ENCODE measurements around the gene GRIK1. TPM values are rescaled to one million over a fixed set of nuclear protein-coding genes. Genes with fewer than 3 reads are reported as not detected.

Gene GRIK1
- total RNA-seq, 1 donor from 2014 or later, result not detected

GRCh38 chr21:29817450-29817849 is 122.3 kb downstream of the GRIK1 start:
- H3K36me3 ChIP-seq, result no peaks in the 10 kb centered on the region
- H3K4me1 ChIP-seq, result no peaks in the 10 kb centered on the region
- no peaks in the 10 kb centered on the region for H3K9me3 ChIP-seq
- ATAC-seq (no peak), DNase-seq (no peak)
- intact Hi-C loops (cut with DNase I), result no loop called here
- H3K27me3 ChIP-seq, result no peaks in the 10 kb centered on the region
- no peak for TF ChIP-seq CTCF (IDR thresholded peaks at IDR 0.05)
- no peak overlapping the region for H3K27ac ChIP-seq
- H3K4me3 ChIP-seq, result no peak overlapping the region

- DNase-seq (no peak), ATAC-seq (no peak)
- intact Hi-C loops (cut with DNase I), result no loop called here
- H3K4me1 ChIP-seq, result no peaks in the 10 kb centered on the region
- no peak overlapping the region for H3K4me3 ChIP-seq
- no peaks in the 10 kb centered on the region for H3K9me3 ChIP-seq
- H3K27ac ChIP-seq, result no peak overlapping the region
- no peaks in the 10 kb centered on the region for H3K36me3 ChIP-seq
- TF ChIP-seq CTCF (IDR thresholded peaks at IDR 0.05), result no peak
- H3K27me3 ChIP-seq, result no peaks in the 10 kb centered on the region
Observed at GRCh38 chr21:29812947-29813346, 126.8 kb downstream of the GRIK1 start.

DNA sequence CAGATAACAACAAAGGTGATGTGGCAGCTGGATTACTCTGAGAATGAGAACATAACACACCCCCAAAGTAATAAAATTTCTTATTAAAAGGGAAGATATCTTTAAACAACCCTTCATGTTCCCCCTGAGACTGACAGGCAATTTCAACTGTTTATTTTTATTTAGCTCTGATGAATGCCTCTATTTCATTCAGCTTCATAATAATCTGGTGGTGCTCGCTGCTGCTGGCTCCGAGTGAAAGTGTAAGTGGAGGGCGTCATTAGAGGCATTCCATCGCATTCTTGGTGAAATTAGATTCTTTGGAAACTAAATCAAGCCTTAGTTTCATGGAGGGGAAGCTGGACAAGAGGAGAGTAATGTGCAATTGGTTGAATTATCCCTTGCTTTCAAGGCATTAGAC is 128.9 kb downstream of the GRIK1 start:
- ATAC-seq, result no peak
- Histone ChIP-seq H3K27me3 (no peaks in the 10 kb centered on the region), H3K27ac (no peak overlapping the region), H3K9me3 (no peaks in the 10 kb centered on the region), H3K4me3 (no peak overlapping the region), H3K36me3 (no peaks in the 10 kb centered on the region), H3K4me1 (no peaks in the 10 kb centered on the region)
- no peak for DNase-seq
- intact Hi-C loops (cut with DNase I), result no loop called here
- TF ChIP-seq CTCF (IDR thresholded peaks at IDR 0.05), result no peak

GRCh38 chr21:29808153-29808552 is 131.6 kb downstream of the GRIK1 start:
- intact Hi-C loops (cut with DNase I), result no loop called here
- TF ChIP-seq CTCF (IDR thresholded peaks at IDR 0.05), result no peak
- Histone ChIP-seq H3K36me3 (no peaks in the 10 kb centered on the region), H3K27me3 (no peaks in the 10 kb centered on the region), H3K27ac (no peak overlapping the region), H3K4me3 (no peak overlapping the region), H3K4me1 (no peaks in the 10 kb centered on the region), H3K9me3 (no peaks in the 10 kb centered on the region)
- ATAC-seq, result no peak
- DNase-seq, result no peak

DNA sequence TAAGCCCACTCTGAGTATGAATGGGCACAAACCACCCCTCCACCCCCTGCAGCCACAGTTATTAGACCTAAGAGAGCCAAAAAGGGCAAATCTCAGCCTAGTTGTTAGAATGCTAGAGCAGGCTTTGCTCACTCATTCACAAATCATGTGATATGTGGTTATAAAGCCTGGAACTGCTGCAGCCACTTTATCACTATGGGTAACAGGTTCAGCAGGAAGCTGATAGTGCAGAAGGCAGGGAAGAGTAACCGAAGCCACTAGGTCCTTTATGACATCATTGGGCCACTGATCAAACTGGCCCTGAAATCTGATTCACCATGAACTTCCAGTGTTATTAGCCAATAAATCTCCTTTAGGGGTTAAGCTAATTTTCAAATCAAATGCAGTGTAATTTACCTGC is 134.7 kb downstream of the GRIK1 start:
- ATAC-seq (no peak), DNase-seq (no peak)
- intact Hi-C loops (cut with DNase I), result no loop called here
- Histone ChIP-seq H3K36me3 (no peaks in the 10 kb centered on the region), H3K27me3 (no peaks in the 10 kb centered on the region), H3K9me3 (no peaks in the 10 kb centered on the region), H3K4me3 (no peak overlapping the region), H3K27ac (no peak overlapping the region), H3K4me1 (no peaks in the 10 kb centered on the region)
- TF ChIP-seq CTCF (IDR thresholded peaks at IDR 0.05), result no peak

- DNase-seq (no peak), ATAC-seq (no peak)
- TF ChIP-seq CTCF (IDR thresholded peaks at IDR 0.05), result no peak
- intact Hi-C loops (cut with DNase I), result no loop called here
- Histone ChIP-seq H3K9me3 (no peaks in the 10 kb centered on the region), H3K4me1 (no peaks in the 10 kb centered on the region), H3K36me3 (no peaks in the 10 kb centered on the region), H3K4me3 (no peak overlapping the region), H3K27me3 (no peaks in the 10 kb centered on the region), H3K27ac (no peak overlapping the region)
Observed at GRCh38 chr21:29803191-29803590, 136.6 kb downstream of the GRIK1 start.

Data from upper lobe of right lung (tissue), 1 donor.